Measurements from ENCODE around the gene RPS6KA1. TPM values are rescaled to one million over a fixed set of nuclear protein-coding genes. Genes with fewer than 3 reads are reported as not detected.

RPS6KA1 gene
- total RNA-seq, 1 experiment from 2014 or later = 65.5 TPM

DNA sequence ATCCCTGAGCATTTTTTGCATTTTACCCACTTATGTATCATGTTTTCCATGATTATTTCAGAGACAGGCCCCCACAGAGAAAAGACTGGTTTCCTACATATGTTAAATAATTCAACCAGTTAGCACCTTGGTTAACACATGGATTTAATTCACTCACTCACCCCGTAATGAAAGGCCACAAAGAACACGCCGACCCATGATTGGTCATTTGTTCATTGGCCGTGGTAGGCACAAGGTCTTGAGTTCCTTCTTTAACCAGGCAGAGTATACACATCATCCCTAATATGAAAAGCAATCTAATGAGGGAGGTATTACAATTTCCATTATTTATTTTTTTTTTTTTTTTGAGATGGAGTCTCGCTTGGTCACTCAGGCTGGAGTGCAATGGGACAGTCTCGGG, 50.6 kb downstream of the RPS6KA1 start:
- DNase-seq (ENCODE audit: low spot score) (no peak), ATAC-seq (no peak)
- Mint-ChIP-seq H3K27me3 (ENCODE audit: low read depth) (no peaks in the 10 kb centered on the region), H3K4me3 (no peak overlapping the region), H3K9me3 (no peaks in the 10 kb centered on the region), H3K36me3 (no peaks in the 10 kb centered on the region), H3K27ac (no peak overlapping the region), H3K4me1 (no peaks in the 10 kb centered on the region)
- ChIA-PET POLR2A (no interaction called here), CTCF (interaction anchor here (1.0 kb wide), 1 partner anchor 15 kb away, joined by 3 read pairs; no protein-coding TSS in a partner anchor)
- TF ChIP-seq, protein P1, sequence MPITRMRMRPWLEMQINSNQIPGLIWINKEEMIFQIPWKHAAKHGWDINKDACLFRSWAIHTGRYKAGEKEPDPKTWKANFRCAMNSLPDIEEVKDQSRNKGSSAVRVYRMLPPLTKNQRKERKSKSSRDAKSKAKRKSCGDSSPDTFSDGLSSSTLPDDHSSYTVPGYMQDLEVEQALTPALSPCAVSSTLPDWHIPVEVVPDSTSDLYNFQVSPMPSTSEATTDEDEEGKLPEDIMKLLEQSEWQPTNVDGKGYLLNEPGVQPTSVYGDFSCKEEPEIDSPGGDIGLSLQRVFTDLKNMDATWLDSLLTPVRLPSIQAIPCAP (CRISPR knock-in tag; IDR thresholded peaks at IDR 0.05) = no peak
- TF ChIP-seq RORB (CRISPR knock-in tag; IDR thresholded peaks at IDR 0.05) (no peak), TCF7 (CRISPR knock-in tag; IDR thresholded peaks at IDR 0.05; ENCODE audit: low read depth) (no peak), ZNF232 (CRISPR knock-in tag; IDR thresholded peaks at IDR 0.05) (no peak)
- TF ChIP-seq, protein P2, sequence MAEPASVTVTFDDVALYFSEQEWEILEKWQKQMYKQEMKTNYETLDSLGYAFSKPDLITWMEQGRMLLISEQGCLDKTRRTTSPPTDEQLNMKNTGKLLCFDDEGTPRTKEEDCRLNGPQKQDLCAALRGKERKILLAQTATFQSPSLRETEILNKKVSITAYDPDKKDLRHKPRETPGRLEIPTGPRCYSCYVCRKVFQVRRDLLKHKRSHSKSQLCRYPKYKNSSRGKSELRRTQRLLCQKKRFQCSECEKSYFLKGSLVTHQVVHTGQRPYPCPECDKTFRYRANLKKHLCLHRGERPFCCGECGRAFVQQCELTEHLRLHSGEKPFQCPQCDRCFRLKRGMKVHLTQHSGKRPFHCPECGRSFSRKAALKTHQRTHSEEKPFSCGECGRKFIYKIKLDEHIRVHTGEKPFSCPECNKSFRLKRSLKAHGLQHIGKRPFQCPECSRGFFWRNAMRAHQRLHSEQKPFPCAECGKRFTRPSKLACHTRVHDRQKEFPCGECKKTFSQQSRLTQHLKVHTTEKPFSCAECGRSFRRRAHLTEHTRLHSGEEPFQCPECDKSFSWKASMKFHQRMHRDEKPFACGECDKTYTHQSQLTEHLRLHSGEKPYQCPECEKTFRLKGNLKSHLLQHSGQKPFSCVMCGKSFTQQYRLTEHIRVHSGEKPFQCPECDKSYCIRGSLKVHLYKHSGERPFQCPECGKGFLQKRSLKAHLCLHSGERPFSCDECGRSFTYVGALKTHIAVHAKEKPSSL (CRISPR knock-in tag; conservative IDR thresholded peaks at IDR 0.05) = no peak
- TF ChIP-seq, protein P3, sequence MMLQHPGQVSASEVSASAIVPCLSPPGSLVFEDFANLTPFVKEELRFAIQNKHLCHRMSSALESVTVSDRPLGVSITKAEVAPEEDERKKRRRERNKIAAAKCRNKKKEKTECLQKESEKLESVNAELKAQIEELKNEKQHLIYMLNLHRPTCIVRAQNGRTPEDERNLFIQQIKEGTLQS (CRISPR knock-in tag; conservative IDR thresholded peaks at IDR 0.05) = no peak
- TF ChIP-seq, protein P4, sequence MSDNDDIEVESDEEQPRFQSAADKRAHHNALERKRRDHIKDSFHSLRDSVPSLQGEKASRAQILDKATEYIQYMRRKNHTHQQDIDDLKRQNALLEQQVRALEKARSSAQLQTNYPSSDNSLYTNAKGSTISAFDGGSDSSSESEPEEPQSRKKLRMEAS (CRISPR knock-in tag; IDR thresholded peaks at IDR 0.05) = no peak

DNA sequence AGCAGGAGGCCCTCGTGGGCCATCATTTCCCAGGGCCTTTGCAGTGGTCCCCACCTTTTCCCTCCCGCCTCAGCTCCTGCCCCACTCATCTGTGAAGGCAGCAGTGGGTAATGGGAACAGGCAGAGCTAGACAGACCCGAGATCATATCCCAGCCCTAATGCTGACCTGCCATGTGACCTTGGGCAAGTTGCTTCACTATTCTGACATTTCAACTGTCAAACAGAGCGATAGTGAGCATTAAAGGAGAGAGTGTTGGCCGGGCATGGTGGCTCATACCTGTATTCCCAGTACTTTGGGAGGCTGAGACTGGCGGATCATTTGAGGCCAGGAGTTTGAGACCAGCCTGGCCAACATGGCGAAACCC, 51.7 kb downstream of the RPS6KA1 start:
- Mint-ChIP-seq H3K36me3 (no peaks in the 10 kb centered on the region), H3K27ac (no peak overlapping the region), H3K27me3 (ENCODE audit: low read depth) (no peaks in the 10 kb centered on the region), H3K9me3 (no peaks in the 10 kb centered on the region), H3K4me1 (no peaks in the 10 kb centered on the region), H3K4me3 (no peak overlapping the region)
- ATAC-seq (no peak), DNase-seq (ENCODE audit: low spot score) (no peak)
- POLR2A ChIA-PET = no interaction called here
- CTCF ChIA-PET = interaction anchor here (0.7 kb wide), 1 partner anchor 96 kb away, joined by 3 read pairs; no protein-coding TSS in a partner anchor
- TF ChIP-seq, protein P5, sequence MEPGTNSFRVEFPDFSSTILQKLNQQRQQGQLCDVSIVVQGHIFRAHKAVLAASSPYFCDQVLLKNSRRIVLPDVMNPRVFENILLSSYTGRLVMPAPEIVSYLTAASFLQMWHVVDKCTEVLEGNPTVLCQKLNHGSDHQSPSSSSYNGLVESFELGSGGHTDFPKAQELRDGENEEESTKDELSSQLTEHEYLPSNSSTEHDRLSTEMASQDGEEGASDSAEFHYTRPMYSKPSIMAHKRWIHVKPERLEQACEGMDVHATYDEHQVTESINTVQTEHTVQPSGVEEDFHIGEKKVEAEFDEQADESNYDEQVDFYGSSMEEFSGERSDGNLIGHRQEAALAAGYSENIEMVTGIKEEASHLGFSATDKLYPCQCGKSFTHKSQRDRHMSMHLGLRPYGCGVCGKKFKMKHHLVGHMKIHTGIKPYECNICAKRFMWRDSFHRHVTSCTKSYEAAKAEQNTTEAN (CRISPR knock-in tag; IDR thresholded peaks at IDR 0.05) = no peak
- TF ChIP-seq CREM (CRISPR knock-in tag; IDR thresholded peaks at IDR 0.05) (no peak), NR2C2 (CRISPR knock-in tag; IDR thresholded peaks at IDR 0.05) (no peak), FOXP1 (CRISPR knock-in tag; IDR thresholded peaks at IDR 0.05; ENCODE audit: borderline replicate concordance) (no peak), EMX1 (CRISPR knock-in tag; IDR thresholded peaks at IDR 0.05) (no peak), MXD4 (CRISPR knock-in tag; IDR thresholded peaks at IDR 0.05; ENCODE audit: borderline replicate concordance) (no peak), RORB (CRISPR knock-in tag; IDR thresholded peaks at IDR 0.05) (no peak), NR1H2 (CRISPR knock-in tag; IDR thresholded peaks at IDR 0.05) (no peak), NR3C1 (CRISPR knock-in tag; conservative IDR thresholded peaks at IDR 0.05; ENCODE audit: low read depth) (no peak), ELF4 (CRISPR knock-in tag; IDR thresholded peaks at IDR 0.05; ENCODE audit: low read depth) (no peak)
- TF ChIP-seq, protein P6, sequence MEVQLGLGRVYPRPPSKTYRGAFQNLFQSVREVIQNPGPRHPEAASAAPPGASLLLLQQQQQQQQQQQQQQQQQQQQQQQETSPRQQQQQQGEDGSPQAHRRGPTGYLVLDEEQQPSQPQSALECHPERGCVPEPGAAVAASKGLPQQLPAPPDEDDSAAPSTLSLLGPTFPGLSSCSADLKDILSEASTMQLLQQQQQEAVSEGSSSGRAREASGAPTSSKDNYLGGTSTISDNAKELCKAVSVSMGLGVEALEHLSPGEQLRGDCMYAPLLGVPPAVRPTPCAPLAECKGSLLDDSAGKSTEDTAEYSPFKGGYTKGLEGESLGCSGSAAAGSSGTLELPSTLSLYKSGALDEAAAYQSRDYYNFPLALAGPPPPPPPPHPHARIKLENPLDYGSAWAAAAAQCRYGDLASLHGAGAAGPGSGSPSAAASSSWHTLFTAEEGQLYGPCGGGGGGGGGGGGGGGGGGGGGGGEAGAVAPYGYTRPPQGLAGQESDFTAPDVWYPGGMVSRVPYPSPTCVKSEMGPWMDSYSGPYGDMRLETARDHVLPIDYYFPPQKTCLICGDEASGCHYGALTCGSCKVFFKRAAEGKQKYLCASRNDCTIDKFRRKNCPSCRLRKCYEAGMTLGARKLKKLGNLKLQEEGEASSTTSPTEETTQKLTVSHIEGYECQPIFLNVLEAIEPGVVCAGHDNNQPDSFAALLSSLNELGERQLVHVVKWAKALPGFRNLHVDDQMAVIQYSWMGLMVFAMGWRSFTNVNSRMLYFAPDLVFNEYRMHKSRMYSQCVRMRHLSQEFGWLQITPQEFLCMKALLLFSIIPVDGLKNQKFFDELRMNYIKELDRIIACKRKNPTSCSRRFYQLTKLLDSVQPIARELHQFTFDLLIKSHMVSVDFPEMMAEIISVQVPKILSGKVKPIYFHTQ (CRISPR knock-in tag; IDR thresholded peaks at IDR 0.05) = no peak
- TF ChIP-seq, protein P7, sequence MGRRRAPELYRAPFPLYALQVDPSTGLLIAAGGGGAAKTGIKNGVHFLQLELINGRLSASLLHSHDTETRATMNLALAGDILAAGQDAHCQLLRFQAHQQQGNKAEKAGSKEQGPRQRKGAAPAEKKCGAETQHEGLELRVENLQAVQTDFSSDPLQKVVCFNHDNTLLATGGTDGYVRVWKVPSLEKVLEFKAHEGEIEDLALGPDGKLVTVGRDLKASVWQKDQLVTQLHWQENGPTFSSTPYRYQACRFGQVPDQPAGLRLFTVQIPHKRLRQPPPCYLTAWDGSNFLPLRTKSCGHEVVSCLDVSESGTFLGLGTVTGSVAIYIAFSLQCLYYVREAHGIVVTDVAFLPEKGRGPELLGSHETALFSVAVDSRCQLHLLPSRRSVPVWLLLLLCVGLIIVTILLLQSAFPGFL (CRISPR knock-in tag; IDR thresholded peaks at IDR 0.05; ENCODE audit: borderline replicate concordance) = no peak
- TF ChIP-seq, protein P8, sequence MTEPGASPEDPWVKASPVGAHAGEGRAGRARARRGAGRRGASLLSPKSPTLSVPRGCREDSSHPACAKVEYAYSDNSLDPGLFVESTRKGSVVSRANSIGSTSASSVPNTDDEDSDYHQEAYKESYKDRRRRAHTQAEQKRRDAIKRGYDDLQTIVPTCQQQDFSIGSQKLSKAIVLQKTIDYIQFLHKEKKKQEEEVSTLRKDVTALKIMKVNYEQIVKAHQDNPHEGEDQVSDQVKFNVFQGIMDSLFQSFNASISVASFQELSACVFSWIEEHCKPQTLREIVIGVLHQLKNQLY (CRISPR knock-in tag; IDR thresholded peaks at IDR 0.05) = no peak
- TF ChIP-seq, protein P9, sequence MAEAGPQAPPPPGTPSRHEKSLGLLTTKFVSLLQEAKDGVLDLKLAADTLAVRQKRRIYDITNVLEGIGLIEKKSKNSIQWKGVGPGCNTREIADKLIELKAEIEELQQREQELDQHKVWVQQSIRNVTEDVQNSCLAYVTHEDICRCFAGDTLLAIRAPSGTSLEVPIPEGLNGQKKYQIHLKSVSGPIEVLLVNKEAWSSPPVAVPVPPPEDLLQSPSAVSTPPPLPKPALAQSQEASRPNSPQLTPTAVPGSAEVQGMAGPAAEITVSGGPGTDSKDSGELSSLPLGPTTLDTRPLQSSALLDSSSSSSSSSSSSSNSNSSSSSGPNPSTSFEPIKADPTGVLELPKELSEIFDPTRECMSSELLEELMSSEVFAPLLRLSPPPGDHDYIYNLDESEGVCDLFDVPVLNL (CRISPR knock-in tag; IDR thresholded peaks at IDR 0.05; ENCODE audit: borderline replicate concordance, low read depth) = no peak

All from WTC11 (cell line).